Right cardiac atrium (tissue), 5 donors: ENCODE measurements around the gene LAMA5. TPM values are rescaled to one million over a fixed set of nuclear protein-coding genes. Genes with fewer than 3 reads are reported as not detected.
A peak's percentile ranks its signal among the peaks of the same experiment; 100 is the strongest.
"Not testable (repeated sequence)": the region's sequence is repeated elsewhere in the genome, so short reads cannot be mapped to it uniquely, and the experiment has no call there.

Experiments
- ATAC-seq, 2 donors: fragments of 200-7000 bp; cut with Tn5 transposase; one replicate each; pipeline versions ENCODE4 v1.8.0 to v1.9.1; 2020; ENCODE audit warnings: moderate library complexity in 2 of 2, mild to moderate bottlenecking in 1 of 2
- DNase-seq, 3 donors: peaks; one replicate each; pipeline ENCODE4 v3.0.0-alpha.2; 2020
- H3K27ac ChIP-seq: one replicate; pipeline ENCODE4 v1.5.1; 2013; ENCODE audit warnings: mild to moderate bottlenecking, low read length, control low read depth, moderate library complexity
- H3K27me3 ChIP-seq: one replicate; pipeline ENCODE4 v1.6.1; 2013; ENCODE audit not compliant: control insufficient read depth, insufficient read depth
- H3K4me1 ChIP-seq: one replicate; pipeline ENCODE4 v1.6.1; 2013; ENCODE audit warnings: low read length; ENCODE audit not compliant: control insufficient read depth, insufficient read depth
- H3K4me3 ChIP-seq: one replicate; pipeline ENCODE4 v1.5.1; 2013; ENCODE audit warnings: low read length, control low read depth
- H3K9me3 ChIP-seq: one replicate; pipeline ENCODE4 v1.6.1; 2013; ENCODE audit warnings: low read length; ENCODE audit not compliant: control insufficient read depth
- WGBS: extraction: QIAGEN DNeasy Blood & Tissue Kit; methylation state at CpG from one replicate; pipeline ENCODE4 v1.1.7; 2013; 5-methylcytosine and 5-hydroxymethylcytosine counted together
- intact Hi-C, 4 donors: fragments of 100-400 bp; cut with DNase I; formaldehyde crosslinking; loops; one replicate each; pipeline versions ENCODE4 v1.11.0 to v1.14.0; 2022 to 2023
- polyA plus RNA-seq: library from polyadenylated mRNA; stranded (reverse); fragments of 200-250 nt; gene quantifications from one replicate; pipeline ENCODE4 v1.2.3, GENCODE V29; 2013
- total RNA-seq, 4 donors: library from RNA; stranded (reverse); fragmentation: NEBNext Ultra II Directional; extraction: Animal tissue kit (Norgen Biotek cat#: 25700); gene quantifications; one replicate each; pipeline ENCODE4 v1.2.1, GENCODE V29; 2021
- donor health status: healthy with polysubstance abuse.
- donor health status: DM: no; HTN: yes; CAD: no.
- donor health status: DM: no; HTN: no; CAD: no.
- donor health status: DM: no; HTN: yes; CAD: no; lungs with severe emphysema.
- donor health status: DM: yes; HTN: yes; CAD: no.

Gene LAMA5
- total and polyA plus RNA-seq, 5 donors, result 77.4 to 97.9 (median 88.6) TPM

DNA sequence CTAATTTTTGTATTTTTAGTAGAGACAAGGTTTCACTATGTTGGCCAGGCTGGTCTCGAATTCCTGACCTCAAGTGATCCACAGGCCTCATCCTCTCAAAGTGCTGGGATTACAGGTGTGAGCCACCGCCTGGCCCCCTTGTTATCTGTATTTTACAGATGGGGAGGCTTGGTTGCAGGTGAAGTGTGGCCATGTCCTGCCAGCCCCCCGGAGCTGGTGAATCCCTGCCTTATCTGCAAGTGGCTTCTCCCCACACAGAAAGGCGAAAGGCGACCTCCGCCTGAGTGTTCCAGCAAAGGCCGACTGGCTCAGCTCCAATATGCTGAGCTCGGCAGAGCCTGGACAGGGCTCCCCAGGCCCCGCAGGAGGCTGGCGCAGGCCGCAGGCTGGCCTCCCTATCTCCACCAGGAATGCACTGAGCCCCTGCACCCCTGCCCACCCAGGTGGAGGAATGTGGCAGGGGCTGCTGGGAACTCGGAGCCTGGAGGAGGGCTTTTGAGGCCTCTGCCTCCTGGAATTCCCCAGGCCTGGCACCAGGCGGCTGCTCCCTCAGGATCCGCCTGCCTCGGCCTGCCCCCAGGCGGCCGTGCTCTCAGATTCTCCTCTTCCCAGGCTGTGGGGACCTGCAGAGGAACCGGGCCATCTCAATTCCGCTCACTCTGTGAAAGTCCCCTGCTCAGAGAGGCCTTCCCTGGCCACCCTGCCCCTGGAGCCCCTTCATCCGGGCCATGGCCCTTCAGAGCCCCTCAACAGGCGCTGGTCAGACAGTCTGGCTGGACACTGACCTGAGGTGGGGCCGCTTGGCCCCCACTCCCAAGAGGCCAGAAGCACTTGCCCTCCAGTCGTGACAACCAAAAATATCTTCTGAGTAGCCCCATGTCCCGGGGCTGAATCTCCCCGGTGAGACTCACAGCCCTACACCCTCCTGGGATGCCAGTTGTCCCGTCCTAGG, 9.3 kb upstream of the LAMA5 start:
- Histone ChIP-seq H3K4me1 (no peaks in the 10 kb centered on the region), H3K27ac (peak overlapping the region; percentile 45), H3K27me3 (no peaks in the 10 kb centered on the region), H3K4me3 (no peak overlapping the region), H3K9me3 (no peaks in the 10 kb centered on the region)
- ATAC-seq (peak; percentile 50 to 73), DNase-seq (peak; percentile 55 to 85 (median 84))
- 40% methylated on average over 26 of the region's 26 CpGs for WGBS
- intact Hi-C loops, result loop anchor here in 1 of 4 donors (5.0 kb wide), 1 partner anchor 74 kb away; the partner anchor contains the start of gene ADRM1

DNA sequence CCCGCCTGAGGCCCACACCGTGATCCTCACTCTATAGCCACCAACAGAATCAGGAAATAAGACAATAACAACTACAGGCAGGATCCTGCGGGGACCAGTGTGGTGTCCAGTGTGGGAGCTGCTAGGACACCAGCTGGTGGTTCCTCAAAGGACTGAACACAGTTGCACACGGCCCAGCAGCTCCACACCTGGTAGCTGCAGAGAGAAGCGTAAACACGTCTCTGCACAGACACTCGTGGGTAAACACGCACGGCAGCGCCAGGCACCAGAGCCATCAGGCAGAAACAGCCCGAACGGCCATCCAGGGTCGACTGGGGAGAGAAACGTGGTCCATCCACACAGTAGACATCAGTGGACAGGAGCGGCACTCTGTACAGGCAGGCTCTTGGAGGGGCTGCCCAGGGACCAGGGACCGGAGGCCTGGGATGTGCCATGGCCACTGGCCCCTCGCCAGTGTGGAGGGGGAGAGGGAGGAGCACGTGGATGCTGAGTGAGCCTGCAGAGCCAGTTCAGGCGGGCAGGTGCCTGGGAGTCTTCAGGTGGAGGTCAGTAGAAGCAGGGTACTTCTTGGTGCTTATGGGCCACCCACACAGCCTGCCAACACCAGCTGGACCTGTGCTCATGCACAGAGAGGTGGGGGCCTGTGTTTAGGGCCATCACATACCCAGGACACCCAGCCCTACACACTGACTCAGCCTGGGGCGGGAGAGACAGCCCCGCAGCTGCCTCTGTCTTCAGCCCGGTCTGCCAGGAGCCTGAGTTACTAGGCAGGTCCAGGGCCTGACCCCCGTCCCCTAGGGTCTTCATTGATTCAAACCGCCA, 7.4 kb upstream of the LAMA5 start:
- H3K27ac ChIP-seq, result no peak overlapping the region
- DNase-seq (no peak), ATAC-seq (no peak)
- intact Hi-C loops, result loop anchor here in 1 of 4 donors (5.0 kb wide), 1 partner anchor 72 kb away; the partner anchor contains the start of gene ADRM1
- no peak overlapping the region for H3K4me3 ChIP-seq
- H3K4me1 ChIP-seq, result no peaks in the 10 kb centered on the region
- no peaks in the 10 kb centered on the region for H3K9me3 ChIP-seq
- H3K27me3 ChIP-seq, result no peaks in the 10 kb centered on the region
- WGBS, result 55% methylated on average over 24 of the region's 24 CpGs

DNA sequence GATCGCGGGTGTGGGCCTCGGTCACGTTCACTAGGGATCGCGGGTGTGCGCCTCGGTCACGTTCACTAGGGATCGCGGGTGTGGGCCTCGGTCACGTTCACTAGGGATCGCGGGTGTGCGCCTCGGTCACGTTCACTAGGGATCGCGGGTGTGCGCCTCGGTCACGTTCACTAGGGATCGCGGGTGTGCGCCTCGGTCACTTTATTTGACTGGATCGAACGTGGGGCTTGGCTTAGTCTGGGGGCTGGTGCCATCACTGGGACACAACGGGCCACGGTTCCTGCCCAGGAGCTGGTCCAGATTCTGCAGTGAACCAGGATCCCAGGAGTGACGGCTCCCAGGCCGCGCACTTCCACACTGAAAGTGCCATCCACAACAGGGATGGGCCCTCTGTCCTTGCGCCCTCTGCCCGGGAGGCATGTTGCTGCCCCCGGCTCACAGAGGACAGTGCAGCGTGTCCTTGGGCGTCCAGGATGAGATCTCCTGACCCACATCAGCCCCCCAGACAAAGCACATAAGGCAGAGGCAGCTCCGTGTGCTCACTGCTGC, 6.6 kb upstream of the LAMA5 start:
- H3K9me3 ChIP-seq, ATAC-seq, H3K4me3 ChIP-seq, H3K27me3 ChIP-seq, H3K4me1 ChIP-seq, H3K27ac ChIP-seq, intact Hi-C loops: not testable (repeated sequence)
- WGBS, result 88% methylated on average over 27 of the region's 40 CpGs
- DNase-seq, result peak in 1 of 3 donors; percentile 33

DNA sequence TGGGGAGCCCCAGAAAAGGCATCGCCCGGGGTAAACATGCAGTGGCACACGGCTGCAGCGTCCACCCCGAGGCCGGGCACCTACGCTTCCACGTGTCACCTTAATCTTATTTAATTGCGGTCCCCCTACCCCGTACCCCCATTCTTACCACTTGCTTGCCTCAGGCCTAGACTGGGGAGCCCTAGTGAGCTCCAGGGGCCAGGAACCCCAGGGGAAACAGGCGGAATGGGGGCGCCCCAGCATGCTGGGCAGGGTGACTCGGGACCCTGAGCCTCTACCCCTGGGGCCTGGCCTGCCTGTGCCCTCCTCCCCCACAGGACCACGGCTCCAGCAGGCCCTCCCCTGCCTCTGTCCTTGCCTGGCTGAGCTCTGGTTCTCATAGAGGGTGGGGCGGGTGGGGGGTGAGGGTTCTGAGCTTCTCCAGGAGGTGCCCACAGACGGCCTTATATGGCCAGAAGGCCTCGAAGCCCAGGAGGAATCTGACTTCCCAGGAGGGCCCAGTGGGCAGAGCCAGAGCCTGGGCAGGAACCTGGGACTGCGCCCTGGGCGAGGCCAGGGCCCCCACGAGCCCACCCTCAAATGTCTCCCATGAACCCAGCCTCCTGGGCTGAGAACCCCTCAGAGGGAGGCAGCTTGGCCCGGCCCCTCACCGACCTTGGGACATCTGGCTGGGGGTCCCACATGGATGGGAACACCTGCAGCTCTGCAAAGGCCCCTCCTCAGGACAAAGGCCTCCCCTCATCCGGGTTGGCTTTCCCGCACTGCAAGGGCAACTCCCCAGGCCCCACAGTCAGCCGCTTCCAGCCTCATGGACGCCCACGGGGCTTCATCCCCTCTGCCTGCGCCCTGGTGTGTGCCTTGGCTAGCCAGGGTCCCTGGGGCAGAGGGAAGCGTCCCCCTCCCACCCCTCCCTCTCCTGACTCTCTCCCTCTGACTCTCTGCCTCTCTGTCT, 5.2 kb upstream of the LAMA5 start:
- ATAC-seq (no peak), DNase-seq (peak in 2 of 3 donors; percentile 39 to 45)
- intact Hi-C loops, result no loop called here
- H3K4me3 ChIP-seq, result no peak overlapping the region
- H3K27me3 ChIP-seq, result no peaks in the 10 kb centered on the region
- no peak overlapping the region for H3K27ac ChIP-seq
- H3K4me1 ChIP-seq, result peaks cover 2% of the 10 kb centered on the region
- 76% methylated on average over 29 of the region's 29 CpGs for WGBS
- H3K9me3 ChIP-seq, result no peaks in the 10 kb centered on the region

DNA sequence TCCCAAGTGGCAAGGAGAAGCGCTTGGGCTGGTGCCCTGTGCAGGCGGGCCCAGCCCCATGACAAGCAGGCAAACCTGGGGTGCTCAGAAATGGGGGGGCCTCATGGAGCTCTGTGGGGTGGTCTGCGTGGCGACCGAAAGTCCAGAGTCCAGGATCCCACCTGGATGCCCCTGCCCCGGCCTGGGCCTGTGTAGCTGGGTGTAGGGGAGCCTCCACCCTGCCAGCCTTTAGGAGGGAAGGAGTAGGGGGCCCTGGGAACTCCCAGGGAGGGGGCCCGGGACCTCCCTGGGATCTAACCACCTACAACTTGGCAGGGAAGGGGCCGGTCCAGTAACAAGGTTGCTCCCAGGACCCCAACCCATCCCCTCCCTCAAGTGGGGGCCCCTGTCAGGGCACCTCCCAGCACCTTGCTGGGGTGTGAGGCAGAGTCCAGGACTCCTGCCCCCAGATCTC, 4.5 kb upstream of the LAMA5 start:
- H3K4me3 ChIP-seq, result no peak overlapping the region
- no peaks in the 10 kb centered on the region for H3K27me3 ChIP-seq
- DNase-seq, result peak in 1 of 3 donors; percentile 56
- WGBS, result 95% methylated on average over 8 of the region's 8 CpGs
- no peak overlapping the region for H3K27ac ChIP-seq
- H3K9me3 ChIP-seq, result no peaks in the 10 kb centered on the region
- peaks cover 2% of the 10 kb centered on the region for H3K4me1 ChIP-seq
- ATAC-seq, result no peak
- intact Hi-C loops, result no loop called here

DNA sequence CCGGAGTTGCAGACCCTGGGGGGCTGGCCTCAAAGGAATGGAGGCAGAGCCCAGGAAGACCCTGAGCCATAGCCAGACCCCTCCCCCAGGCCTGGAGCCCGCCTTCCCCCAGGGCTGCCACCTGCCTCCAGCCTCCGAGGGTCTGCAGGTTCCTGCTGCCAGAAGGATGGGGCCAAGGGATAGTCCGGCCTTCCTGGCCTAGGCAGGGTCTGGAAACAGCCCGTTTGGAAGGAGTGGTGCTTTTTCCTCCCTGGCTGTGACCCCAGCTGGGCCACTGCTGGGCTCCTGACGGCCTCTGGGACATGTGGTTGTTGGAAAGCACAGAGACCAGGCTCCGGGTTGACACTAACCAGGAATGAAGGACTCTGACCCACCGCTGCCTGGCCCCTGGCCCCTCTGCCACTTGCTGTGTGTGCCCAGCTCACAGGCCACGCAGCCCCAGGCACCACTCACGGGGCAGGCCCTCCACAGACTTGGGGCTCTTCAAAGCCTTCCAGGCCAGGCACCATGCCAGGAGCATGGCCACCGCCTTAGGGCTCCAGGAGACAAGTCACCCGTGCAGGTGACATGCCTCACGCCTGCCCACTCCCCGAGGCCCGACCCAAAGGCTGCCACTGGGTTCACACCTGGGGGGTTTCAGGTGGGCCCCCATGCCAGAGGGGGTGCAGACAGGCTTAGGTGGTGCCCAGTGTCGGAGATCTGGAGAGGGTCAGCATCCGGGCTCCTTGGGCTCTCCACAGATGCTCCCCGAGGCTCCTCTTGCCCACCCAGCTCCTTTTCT, 3.9 kb upstream of the LAMA5 start:
- DNase-seq, result peak in 2 of 3 donors; percentile 60 to 67
- ATAC-seq, result no peak
- H3K27ac ChIP-seq, result no peak overlapping the region
- H3K27me3 ChIP-seq, result no peaks in the 10 kb centered on the region
- 69% methylated on average over 18 of the region's 18 CpGs for WGBS
- intact Hi-C loops, result no loop called here
- no peaks in the 10 kb centered on the region for H3K9me3 ChIP-seq
- no peak overlapping the region for H3K4me3 ChIP-seq
- H3K4me1 ChIP-seq, result peaks cover 2% of the 10 kb centered on the region

DNA sequence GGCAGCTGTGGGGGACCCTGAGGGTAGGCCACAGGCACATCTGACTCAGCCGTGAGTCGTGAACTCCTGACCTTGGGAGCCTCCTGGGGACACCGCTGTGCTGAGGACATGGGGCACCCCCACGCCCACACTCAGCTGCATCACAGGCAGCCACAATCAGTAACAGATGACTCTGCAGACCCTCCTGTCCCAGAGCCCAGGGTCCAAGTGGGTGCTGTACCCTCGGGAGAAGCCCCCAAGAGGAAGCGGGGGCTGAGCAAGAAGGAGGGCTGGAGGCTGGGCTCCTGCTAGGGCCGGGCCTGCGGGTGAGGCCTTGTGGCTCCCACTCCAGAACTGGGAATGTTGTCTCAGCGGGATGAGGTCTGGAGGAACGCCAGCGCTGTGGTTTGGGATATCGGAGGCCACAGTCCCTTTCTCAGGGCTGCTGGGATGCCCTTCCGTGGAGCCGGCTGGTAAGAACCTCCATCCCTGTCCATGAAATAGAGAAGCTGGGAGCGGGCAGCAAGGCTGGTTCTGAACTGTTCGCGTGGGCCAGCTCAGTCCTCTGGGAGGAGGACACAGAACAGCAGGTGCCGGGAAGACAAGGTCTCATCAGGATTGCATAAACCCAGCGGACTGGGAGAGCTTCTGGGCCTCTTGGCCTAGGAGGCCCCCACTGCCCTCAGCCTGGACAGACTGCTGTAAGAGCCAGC, 3.1 kb upstream of the LAMA5 start:
- no peaks in the 10 kb centered on the region for H3K27me3 ChIP-seq
- H3K4me3 ChIP-seq, result no peak overlapping the region
- 55% methylated on average over 19 of the region's 19 CpGs for WGBS
- peak overlapping the region; percentile 6 for H3K27ac ChIP-seq
- intact Hi-C loops, result no loop called here
- peaks cover 2% of the 10 kb centered on the region for H3K4me1 ChIP-seq
- no peaks in the 10 kb centered on the region for H3K9me3 ChIP-seq
- ATAC-seq (no peak), DNase-seq (peak in 2 of 3 donors; percentile 75 to 79)

DNA sequence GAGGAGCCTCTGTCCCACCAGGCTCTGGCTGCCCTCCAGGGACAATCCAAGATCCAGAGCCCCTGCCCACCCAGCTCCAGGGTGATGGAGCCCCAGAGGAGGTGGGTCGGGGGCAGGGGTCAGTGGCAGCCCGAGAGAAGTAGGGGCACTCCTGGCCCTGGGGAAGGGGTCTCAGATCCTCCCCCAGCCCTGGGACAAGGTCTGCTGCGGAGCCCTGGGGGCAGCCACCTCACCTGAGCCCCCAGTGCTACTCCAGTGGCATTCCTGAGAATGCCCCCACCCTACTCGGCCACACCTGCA, 2.7 kb upstream of the LAMA5 start:
- intact Hi-C loops, result no loop called here
- DNase-seq, result no peak
- H3K4me1 ChIP-seq, result peaks cover 2% of the 10 kb centered on the region
- no peaks in the 10 kb centered on the region for H3K27me3 ChIP-seq
- H3K4me3 ChIP-seq, result no peak overlapping the region
- H3K9me3 ChIP-seq, result no peaks in the 10 kb centered on the region
- no peak for ATAC-seq
- WGBS, result 65% methylated on average over 4 of the region's 4 CpGs
- H3K27ac ChIP-seq, result no peak overlapping the region

DNA sequence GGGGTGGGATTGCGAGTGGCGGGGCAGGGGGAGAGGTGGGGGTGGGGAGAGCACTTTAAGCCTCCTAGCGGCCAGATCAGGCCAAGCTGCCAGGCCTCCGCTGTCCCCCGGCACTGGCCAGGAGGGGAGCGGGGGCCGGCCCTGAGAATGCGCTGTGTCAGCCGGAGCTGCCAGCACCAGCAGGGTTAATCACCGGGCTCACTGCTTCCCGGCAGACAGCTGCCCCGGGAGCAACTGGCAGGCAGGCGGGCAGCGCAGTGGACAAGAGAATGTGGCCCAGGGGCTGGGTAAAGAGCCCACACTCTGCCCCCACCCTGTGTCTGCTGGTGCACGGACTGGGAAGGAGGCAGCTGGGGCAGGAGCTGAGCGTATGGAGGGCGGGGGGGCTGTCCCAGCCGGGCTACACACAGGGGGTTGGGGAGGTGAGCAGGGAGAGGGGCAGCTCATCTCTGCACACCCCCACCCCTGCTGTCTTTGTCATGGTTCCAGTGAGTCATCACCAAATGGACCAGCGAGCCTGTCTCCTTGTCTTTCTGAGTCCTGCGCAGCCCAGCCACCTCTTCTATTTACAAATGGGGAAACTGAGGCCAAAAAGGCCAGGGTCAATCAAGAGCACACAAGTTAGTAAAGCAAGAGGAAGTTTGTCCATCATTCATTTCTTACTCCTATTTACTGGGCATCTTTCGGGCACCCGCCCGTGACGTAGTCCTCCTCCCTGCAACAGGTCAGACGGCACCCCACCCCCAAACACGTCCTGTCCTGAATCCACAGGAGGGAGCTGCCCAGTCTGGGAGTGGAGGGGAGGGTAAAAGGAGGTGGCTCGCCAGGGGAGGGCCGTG, 2.1 kb upstream of the LAMA5 start:
- DNase-seq (peak in 2 of 3 donors; percentile 67 to 72), ATAC-seq (peak in 1 of 2 donors; percentile 3)
- Histone ChIP-seq H3K27me3 (no peaks in the 10 kb centered on the region), H3K4me3 (no peak overlapping the region), H3K4me1 (peaks cover 2% of the 10 kb centered on the region), H3K9me3 (no peaks in the 10 kb centered on the region), H3K27ac (no peak overlapping the region)
- intact Hi-C loops, result no loop called here
- WGBS, result 21% methylated on average over 28 of the region's 28 CpGs
